Measurements from ENCODE around the gene WDR46. TPM values are rescaled to one million over a fixed set of nuclear protein-coding genes. Genes with fewer than 3 reads are reported as not detected.
A peak's percentile ranks its signal among the peaks of the same experiment; 100 is the strongest.

Gene WDR46
- total and polyA plus RNA-seq, 10 donors = 30.5 to 101 (median 48.1) TPM

GRCh38 chr6:33295621-33296369 is 6.8 kb upstream of the WDR46 start:
- peaks cover 4 to 73% (median 58%) of the 10 kb centered on the region in 6 donors for H3K36me3 ChIP-seq
- TF ChIP-seq CTCF (IDR thresholded peaks at IDR 0.05 in 8 of 11, conservative IDR thresholded peaks at IDR 0.05 in 3 of 11) = no peak
- no peak for TF ChIP-seq POLR2AphosphoS5 (IDR thresholded peaks at IDR 0.05)
- no peak for TF ChIP-seq POLR2A (IDR thresholded peaks at IDR 0.05)
- DNase-seq = peak; percentile 78

GRCh38 chr6:33294086-33294823 is 5.2 kb upstream of the WDR46 start:
- Histone ChIP-seq H3K4me3 (no peak overlapping the region), H3K4me1 (peaks cover 14 to 72% (median 45%) of the 10 kb centered on the region in 6 donors), H3K27ac (peak overlapping the region in 2 of 8 donors; percentile 94 to 99), H3K9me3 (no peaks in the 10 kb centered on the region), H3K36me3 (peaks cover 4 to 71% (median 58%) of the 10 kb centered on the region in 6 donors), H3K27me3 (replicated peaks in 1 of 7) (no peaks in the 10 kb centered on the region)
- intact Hi-C loops (cut with DNase I; ENCODE audit: low total_unique reads) = no loop called here
- 70 to 83% (median 76%) methylated on average over 10 of the region's 10 CpGs for WGBS, 5 donors
- no peak for DNase-seq
- TF ChIP-seq POLR2A (IDR thresholded peaks at IDR 0.05) = no peak
- TF ChIP-seq CTCF (IDR thresholded peaks at IDR 0.05 in 8 of 11, conservative IDR thresholded peaks at IDR 0.05 in 3 of 11) = no peak
- no peak for TF ChIP-seq POLR2AphosphoS5 (IDR thresholded peaks at IDR 0.05)

More at GRCh38 chr6:33295621-33296369, 6.8 kb upstream of the WDR46 start:
- no peaks in the 10 kb centered on the region for H3K9me3 ChIP-seq
- 77 to 93% (median 88%) methylated on average over 15 of the region's 15 CpGs for WGBS, 5 donors
- no peak overlapping the region for H3K4me3 ChIP-seq
- no peaks in the 10 kb centered on the region for H3K27me3 ChIP-seq (replicated peaks in 1 of 7)
- intact Hi-C loops (cut with DNase I; ENCODE audit: low total_unique reads) = no loop called here
- H3K27ac ChIP-seq = peak overlapping the region in 2 of 8 donors; percentile 94 to 99
- peaks cover 10 to 73% (median 46%) of the 10 kb centered on the region in 6 donors for H3K4me1 ChIP-seq

GRCh38 chr6:33292996-33293682 is 4.1 kb upstream of the WDR46 start:
- no peak overlapping the region for H3K4me3 ChIP-seq
- TF ChIP-seq POLR2A (IDR thresholded peaks at IDR 0.05) = no peak
- TF ChIP-seq POLR2AphosphoS5 (IDR thresholded peaks at IDR 0.05) = peak in 2 of 3 donors; percentile 37 to 56
- TF ChIP-seq CTCF (IDR thresholded peaks at IDR 0.05 in 8 of 11, conservative IDR thresholded peaks at IDR 0.05 in 3 of 11) = no peak
- H3K27ac ChIP-seq = no peak overlapping the region
- no peaks in the 10 kb centered on the region for H3K9me3 ChIP-seq
- intact Hi-C loops (cut with DNase I; ENCODE audit: low total_unique reads) = no loop called here
- WGBS, 5 donors = 89 to 93% (median 90%) methylated on average over 16 of the region's 16 CpGs
- peaks cover 17 to 77% (median 50%) of the 10 kb centered on the region in 6 donors for H3K4me1 ChIP-seq
- no peak for DNase-seq
- peaks cover 4 to 71% (median 58%) of the 10 kb centered on the region in 6 donors for H3K36me3 ChIP-seq
- H3K27me3 ChIP-seq (replicated peaks in 1 of 7) = no peaks in the 10 kb centered on the region

Data from spleen (tissue), 11 donors.